22Rv1 (cell line): ENCODE results near the gene TIGIT.

Source experiments
- H3K27ac ChIP-seq: fragments of 450-650 bp; 2 replicates; pipeline ENCODE4 v1.5.1; 2017
- ZFX ChIP-seq: fragments of 450-650 bp; IDR thresholded peaks from 2 replicates; pipeline ENCODE4 v1.6.1; 2017; ENCODE audit warnings: antibody characterized with exemption, borderline replicate concordance
- TF ChIP-seq, protein P1 (sequence below): fragments of 450-650 bp; IDR thresholded peaks from 2 replicates; pipeline ENCODE4 v1.5.1; 2017; ENCODE audit warnings: mild to moderate bottlenecking

The TIGIT gene

DNA sequence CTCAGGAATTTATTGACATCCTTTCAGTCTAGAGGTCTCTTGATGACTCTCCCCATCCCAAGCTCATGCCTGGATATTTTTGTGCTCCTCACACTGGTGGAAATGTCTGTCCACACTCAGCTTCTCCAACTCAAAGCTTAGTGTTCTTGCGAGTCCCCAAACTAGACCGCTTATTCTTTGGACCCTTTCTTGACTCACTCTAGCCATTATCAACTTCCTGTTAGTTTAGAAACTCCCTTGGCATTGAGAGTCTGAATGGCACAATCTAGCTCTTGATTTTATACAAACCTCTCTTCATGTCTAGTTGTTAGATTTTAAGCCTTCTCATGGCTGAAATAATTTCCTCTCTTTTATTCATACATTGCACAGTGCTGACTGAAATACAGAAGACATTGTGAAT lies 19.6 kb downstream of the TIGIT start:
- no peak for TF ChIP-seq ZFX
- TF ChIP-seq, protein P1, sequence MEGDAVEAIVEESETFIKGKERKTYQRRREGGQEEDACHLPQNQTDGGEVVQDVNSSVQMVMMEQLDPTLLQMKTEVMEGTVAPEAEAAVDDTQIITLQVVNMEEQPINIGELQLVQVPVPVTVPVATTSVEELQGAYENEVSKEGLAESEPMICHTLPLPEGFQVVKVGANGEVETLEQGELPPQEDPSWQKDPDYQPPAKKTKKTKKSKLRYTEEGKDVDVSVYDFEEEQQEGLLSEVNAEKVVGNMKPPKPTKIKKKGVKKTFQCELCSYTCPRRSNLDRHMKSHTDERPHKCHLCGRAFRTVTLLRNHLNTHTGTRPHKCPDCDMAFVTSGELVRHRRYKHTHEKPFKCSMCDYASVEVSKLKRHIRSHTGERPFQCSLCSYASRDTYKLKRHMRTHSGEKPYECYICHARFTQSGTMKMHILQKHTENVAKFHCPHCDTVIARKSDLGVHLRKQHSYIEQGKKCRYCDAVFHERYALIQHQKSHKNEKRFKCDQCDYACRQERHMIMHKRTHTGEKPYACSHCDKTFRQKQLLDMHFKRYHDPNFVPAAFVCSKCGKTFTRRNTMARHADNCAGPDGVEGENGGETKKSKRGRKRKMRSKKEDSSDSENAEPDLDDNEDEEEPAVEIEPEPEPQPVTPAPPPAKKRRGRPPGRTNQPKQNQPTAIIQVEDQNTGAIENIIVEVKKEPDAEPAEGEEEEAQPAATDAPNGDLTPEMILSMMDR, result no peak
- H3K27ac ChIP-seq, result no peak overlapping the region

DNA sequence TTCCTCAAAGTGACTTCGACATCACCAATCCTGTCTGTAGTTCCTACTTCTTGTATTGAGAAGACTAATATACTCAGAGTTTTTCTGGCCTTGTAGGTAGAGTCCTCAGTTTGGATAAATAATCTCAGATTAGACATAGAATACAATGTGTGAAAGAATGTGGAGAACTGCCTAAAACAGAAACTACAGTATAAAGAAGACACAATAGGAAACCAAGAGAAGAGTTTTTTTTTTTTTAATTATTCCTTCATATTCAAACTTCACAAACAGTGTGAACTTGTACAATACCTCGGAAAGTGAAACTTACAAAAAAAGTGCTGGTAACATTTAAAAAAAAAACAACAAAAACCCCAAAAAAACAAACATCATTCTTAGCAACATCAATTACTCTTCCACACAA lies 20.5 kb downstream of the TIGIT start:
- H3K27ac ChIP-seq, result no peak overlapping the region
- TF ChIP-seq, protein P1, result no peak
- TF ChIP-seq ZFX, result no peak

DNA sequence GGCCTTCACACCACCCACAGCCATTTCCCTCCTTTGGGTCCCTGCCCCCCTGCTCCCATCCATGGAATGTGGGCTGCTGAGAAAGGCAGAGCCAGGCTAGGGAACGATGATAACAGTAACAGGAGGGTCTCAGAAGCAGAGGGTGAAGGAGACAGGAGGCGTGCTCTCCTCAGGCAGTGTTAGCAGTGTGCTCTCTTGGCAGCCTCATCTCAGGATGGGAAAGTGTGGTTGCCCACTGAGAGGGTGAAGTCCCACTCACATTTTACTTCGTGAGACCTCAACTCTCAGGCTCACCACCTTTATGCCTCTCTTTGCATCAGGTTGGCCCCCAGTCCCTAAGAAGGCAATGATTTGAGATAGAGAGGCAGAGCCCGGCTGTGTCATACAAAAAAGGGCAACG lies 24.5 kb downstream of the TIGIT start:
- H3K27ac ChIP-seq, result no peak overlapping the region
- no peak for TF ChIP-seq ZFX
- TF ChIP-seq, protein P1, result no peak

DNA sequence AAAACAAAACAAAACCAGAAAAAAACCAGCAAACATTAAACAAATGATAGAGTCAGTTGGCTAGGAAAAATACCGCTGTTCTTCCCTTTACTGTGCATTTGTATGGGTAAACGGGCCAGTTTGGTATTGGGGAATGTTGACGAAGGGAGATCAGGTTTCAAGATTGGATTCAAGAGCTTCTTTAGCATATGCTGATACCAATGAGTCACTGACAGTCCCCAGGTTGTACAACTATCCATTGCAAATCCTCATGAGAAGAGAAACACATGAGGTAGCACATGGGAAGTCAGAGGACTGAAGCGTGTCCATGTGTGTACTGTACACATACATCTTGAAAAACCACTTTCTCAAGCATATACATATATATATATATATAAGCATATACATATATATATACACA lies 25.6 kb downstream of the TIGIT start:
- H3K27ac ChIP-seq, result no peak overlapping the region
- TF ChIP-seq, protein P1, result no peak
- TF ChIP-seq ZFX, result no peak

DNA sequence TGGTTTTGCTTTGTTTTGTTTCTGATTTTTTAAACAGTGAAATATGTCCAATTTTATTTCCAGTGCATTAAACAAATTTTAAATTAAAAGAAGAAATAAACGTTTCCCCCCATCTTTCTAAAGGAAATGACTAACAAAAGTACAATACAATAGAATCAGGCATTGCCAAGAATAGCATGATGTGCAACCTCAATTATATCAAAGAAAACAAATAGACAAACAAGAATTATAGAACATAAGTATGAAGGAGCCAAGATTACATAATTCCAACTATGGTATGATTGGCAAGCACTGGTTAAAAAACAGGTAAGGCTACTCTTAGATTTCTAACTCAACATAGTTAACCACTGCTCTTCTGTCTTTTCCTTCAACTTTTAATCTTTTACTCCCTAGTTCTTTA lies 26.4 kb downstream of the TIGIT start:
- TF ChIP-seq, protein P1, result no peak
- TF ChIP-seq ZFX, result no peak
- H3K27ac ChIP-seq, result no peak overlapping the region

DNA sequence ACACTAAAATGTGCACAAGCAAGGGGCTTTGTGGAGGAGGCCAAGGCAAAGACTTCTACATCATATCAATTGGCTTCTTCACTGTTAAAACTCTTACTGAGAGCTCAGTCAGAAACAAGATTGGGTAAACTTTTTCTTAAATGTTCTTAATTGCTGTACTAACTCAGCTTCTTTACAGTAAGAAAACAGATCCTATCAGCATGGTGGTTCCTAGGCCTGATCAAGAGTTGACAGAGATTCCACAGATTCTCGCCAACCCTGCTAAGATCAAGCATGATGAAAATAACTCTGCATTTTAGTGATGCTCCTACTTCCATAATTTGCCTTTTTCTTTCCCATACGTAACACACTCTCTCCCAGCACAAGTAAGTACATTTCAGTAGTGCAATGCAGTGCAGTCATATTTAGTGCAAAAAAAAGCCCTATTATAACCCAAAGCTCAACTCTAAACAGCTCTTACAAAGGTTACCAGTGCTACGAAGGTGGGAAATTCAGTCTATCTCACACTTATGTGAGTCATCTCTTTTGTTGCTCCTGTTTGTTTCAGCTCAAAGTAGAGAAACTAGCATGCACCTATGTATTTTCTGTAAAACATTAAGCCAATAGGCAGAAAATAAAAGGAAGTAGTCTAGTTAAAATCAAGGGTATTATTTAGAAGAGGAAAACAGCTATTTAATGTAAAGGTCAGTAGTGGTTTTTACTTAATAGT lies 29.9 kb downstream of the TIGIT start:
- no peak overlapping the region for H3K27ac ChIP-seq
- TF ChIP-seq, protein P1, result no peak
- no peak for TF ChIP-seq ZFX

DNA sequence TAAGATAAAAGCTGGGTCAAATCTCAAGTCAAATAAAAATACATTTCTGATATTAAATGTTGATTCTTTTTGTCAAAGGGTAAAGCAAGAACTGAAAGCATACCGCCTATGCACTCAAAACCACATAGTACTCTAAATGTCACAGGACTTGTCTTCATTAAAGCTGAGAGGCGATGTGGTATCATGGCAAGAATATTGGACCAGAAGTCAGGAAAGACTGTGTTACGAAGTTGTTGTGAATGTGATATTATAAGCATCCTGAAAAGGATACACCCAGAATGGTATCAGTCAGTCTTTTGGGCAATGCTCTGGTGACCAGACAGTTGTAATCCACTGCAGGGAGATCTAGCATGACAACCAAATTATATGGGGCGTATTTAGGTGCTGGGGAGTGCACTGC lies 33.8 kb downstream of the TIGIT start:
- H3K27ac ChIP-seq, result no peak overlapping the region
- TF ChIP-seq ZFX, result no peak
- TF ChIP-seq, protein P1, result no peak
